ENCODE results near the gene ZMIZ1.

ZMIZ1 gene

DNA sequence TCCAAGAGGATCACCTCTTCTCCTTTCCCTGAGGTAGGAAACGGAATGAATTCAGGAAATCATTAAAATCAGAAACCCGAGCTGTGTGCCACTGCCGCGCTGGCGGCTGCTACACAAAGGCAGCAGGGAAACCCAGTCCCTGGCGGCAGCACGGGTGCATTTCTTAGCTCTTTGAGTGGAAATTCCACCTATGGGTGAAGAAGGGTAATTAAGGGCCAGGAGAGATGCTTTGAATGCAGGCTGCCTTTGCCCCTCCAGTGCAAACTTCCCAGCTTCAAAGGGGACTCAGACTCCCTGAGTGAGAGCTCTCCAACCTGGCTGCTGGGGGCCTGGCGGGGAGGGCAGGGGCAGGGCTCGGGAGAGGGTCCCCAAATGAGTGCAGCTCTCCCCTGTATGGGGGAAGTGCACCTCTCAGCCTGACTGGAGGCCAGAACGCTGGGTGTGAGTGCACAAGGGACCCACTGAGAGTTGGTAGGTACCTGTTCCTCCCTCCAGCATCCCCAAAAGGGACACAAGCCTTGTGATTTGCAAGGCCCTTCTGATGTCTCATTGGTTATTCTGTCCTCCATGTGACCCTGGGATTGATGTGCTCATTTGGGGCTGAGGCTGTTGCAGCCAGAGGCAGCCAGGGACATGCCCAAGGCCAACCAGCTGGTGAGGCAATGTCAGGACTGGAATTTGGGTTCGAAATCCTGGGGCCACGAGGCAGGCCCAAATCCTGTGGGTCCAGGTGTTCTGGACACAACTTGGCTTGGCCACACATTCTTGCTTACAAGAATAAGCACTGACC, 16.3 kb upstream of the ZMIZ1 start:
- peak in 1 of 2 experiments; percentile 37 for DNase-seq

DNA sequence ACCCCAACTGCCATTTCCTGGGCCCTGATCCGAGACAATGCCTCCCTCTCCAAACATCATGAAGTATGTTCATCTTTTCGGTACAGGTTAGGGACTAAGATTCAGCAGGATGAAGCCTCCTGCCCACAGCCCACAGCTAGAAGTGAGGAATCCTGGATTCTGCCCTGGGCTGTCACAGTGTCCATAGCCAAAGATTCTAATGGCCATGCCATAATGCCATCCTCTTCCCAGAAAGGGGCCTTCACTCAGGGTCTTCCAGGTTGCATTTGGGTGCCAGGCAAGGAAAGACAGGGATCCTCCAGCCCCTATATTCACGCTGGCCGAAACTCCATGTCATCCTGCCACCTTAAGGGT, 15.7 kb upstream of the ZMIZ1 start:
- no peak for DNase-seq

DNA sequence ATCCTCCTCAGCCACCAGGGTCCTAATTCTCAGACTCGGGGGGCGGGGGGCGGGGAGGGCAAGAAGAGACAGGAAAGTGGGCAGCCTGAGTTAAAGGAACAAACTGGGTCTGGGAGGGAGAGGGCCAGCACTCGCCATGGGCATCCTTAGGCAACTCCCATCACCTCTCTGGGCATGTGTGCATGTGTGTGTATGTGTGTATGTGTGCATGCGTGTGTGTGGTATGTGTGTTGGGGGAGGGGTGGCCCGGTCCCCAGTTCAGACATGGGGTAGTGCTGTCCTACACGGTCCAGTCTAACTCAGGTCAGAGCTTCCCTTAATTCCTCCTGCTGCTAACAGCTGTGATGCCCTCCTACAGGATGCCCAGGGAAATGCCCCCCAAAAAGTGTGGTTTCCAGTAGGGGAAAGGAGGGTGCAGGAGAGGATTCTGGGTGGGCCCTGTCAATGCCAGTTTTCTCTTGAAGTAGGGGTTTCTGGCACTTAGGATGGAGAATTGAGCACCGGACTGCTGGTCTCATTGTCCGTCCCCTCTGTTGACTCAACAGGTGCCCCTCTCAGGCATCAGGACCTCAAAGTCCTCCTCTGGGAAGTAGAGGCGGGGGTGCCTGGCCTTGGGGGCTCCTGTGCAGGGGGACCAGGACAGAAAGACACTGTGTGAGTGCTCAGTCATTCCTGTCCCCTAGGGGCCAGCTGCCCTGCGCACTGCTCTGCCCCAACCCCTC, 15.1 kb upstream of the ZMIZ1 start:
- DNase-seq: no peak

DNA sequence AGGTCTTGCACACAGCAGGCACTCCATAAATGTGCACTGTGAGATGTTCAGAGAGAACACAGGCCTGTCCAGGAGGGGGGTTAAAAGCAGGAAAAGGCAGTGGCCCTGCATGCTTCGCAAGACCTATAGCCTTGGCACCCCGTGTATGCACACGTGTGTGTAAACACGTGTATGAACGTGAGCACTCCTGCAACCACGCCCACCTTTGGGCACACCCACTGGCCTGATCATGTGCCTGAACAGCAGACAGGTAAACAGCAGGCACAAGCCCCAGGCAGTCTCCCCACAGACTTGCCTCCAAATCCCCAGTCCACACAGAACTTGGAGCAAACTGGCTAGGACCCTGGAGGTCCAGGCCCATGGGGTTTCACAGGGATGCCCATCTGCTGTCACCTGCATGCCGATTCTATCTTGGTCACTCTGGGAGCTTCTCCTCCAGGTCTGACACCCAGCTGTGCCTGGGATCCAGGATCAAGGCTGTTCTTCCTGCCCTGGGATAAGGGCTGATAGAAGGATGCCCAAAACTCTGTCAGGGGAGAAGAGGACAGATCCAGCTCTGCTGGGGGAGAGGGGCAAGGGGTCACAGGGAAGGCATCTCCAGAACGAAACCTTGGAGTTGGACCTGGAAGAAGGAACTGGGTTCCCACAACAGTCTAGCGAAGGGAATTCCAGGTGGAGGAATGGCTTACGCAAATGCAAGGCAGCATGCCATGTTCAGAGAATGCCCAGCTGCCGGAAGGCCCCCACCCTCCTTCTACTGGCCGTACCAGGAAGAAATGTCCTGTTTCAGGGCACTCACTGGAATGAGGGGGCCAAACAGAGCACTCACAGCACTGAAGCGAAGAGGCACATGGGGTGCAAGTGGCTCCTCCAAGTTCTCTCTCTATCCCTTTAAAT, 14.3 kb upstream of the ZMIZ1 start:
- DNase-seq: no peak

DNA sequence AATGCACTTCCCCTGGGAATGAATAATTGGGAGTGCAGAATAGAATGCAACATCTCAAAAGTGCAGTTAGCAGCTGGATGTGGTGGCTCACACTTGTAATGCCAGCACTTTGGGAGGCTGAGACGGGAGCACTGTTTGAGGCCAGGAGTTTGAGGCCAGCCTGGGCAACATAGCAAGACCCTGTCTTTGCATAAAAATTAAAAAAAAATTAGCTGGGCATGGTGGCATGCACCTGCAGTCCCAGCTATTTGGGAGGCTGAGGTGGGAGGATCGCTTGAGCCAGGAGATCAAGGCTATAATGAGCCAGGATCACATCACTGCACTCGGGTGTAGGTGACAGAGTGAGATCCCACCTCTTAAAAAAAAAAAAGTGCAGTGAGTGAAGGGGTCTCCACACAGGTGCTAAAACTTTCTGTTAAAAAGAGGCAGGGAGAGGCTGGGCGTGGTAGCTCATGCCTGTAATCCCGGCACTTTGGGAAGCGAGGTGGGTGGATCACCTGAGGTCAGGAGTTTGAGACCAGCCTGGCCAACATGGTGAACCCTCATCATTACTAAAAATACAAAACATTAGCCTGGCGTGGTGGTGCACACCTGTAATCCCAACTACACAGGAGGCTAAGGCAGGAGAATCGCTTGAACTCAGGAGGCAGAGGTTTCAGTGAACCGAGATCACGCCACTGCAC, 13.5 kb upstream of the ZMIZ1 start:
- DNase-seq: no peak

DNA sequence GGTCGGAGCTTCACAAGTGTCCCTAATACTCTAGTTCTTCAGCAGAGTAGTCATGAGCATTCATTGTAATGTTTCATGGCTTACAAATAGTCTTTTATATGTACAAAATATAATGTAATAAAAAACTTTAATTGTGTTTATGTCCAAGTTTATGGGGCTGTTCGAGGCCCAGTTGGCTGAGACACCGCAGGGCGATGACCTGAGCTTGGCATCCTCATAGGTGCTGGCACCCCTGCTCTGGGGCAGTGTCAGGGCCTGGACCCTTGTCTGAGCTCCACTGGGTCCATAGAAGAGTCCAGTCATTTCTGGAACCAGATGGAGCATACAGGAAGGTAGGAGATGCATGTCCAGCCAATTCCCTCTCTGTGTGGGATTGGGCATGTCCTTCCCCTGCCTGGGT, 12.9 kb upstream of the ZMIZ1 start:
- no peak for DNase-seq

DNA sequence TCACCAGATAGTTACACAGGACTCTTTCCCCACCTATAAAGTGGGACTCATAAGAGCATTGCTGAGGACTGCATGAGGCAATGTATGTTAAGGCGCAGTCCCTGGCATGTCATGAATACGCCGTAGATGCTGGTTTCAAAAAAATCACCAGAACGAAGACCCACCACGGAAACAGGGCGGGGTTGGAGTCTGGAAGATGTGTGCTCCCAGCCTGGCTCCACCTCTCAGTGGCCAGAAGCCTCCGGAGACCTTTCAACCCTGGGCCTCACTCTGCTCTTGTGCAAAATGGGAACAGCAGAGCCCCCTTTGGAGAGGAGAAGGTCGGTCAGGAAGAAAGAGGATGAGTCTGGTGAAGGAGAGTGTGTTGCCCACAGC, 12.4 kb upstream of the ZMIZ1 start:
- no peak for DNase-seq

DNA sequence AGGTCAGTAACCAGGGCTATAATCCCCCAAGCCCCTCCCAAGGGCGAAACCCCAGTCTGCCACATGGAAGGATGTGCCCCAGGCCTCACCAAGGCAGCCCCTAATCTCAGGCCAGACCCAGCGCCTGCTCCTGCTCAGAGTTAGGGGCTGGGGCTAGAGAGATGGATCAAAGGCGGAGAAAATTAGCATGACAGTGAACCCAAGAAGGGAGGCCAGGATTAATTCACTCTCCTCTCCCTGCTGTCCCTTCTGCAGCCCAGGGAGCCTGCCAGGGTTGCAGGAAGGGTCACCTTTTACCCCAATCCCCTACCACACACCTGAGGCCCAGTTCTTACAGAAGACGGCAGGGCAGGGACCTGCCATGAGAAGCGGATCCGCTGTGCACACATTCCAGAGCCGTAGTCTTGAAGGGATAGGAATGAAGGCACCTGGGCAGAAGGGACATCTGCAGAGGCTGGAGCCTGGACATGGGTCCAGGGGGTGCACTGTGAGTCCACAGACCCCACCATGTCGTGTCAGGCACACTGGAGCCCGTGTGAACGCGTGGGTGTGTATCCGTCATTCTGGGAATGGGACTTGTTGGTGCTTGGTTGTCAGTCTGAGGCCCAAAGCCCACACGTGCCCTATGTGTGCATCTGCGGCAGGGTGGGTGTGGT, 11.9 kb upstream of the ZMIZ1 start:
- DNase-seq: no peak

DNA sequence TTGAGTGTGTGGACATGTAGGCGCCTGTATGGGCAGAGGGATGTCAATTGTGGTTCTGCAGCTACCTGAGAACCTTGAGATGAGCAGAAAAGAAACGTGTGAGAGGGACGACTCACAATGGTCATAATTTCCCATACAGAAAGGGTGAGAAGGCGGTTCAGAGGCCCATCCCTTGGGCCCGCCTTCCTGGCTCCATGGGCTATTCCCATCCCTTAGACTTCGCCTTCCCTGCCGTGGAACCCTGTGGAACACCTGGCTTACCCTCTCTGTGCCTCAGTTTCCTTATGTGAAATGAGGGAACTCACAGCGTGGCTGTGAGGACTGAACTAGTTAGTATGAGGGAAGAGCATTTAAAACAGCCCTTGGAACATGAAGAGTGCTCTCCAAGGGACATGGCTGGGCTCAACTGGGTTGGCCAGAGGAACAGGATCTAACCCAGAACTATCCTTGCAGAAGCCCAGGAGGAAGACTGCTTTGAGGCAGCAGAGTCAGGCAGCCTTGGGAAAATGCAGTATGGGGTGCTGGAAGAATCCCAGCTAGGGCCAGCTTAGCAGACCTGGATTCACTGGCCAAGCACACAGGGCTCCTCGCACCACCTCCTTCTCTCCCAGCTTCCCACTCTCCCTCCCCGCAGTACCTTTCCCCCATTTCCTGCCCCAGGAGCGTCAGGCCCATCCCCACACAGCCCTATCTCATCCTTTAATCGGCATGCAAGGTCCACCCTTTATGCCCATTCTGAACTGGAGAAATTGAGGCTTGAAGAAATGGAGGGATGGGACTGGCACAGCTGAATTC, 11.1 kb upstream of the ZMIZ1 start:
- DNase-seq: no peak

DNA sequence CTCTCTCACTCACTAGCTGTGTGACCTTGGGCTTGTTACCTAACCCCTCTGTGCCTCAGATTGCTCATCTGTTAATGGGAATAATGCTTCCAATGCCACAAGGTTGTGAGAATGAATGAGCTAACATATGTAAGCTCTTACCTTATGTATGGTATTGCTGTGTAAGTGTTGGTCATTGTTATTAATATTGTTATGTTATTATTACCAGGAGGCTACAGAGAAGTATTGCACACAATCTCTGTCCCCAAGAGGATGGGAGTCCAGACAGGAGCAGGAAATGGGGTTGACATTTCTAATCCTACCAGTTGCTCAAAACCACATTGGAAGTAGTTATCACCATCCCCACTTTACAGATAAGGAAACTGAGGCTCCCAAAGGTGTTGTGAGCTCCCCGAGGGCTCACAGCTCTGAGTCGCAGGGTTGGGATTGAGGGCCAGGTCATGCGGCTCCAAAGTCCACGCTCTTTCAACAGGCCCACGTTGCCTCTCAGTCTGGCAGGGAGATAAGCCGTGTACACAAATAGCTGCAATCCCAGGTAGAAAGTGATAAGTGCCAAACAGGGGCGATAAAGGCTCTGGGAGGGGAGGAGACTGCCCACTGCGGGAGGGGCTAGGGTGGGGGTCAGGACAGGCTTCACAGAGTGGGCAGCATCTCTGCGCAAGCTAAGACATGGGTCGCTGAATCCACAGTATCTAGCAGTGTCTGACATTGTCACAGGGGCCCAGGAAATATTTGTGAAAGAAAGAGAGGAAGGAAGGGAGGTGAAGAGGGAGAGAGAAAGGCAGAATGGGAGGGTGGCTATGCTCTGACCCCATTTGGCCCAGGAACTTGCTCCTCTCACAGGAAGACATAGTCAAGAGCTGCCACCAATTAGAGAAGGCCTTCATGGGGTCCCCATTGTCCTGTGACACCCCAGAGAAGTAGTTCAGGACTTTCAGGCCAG, 9.6 kb upstream of the ZMIZ1 start:
- DNase-seq: no peak

DNA sequence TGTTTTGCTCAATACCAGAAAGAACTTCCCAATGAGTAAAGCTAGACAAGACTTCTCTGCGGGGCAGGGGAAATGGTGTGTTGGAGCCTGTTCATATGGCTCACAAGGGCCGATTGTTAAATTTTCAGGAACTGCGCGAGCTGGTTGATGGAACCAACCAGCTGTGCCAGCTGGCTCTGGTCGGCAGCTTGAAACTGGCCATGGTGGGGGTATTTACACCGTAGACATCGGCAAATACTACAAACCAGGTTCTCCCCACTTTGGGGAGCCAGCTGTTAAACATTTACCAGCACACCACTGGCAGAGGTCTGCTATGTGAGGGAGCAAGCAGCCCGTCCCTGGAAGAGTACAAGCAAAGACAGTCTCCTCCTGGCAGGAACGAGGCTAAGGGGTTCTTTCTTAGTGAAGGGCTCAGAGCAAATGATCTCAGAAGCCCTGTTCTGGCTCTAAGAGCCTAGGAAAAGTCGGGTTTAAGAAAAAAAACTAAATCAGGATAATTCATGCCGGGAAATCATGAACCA, 8.8 kb upstream of the ZMIZ1 start:
- DNase-seq: no peak

DNA sequence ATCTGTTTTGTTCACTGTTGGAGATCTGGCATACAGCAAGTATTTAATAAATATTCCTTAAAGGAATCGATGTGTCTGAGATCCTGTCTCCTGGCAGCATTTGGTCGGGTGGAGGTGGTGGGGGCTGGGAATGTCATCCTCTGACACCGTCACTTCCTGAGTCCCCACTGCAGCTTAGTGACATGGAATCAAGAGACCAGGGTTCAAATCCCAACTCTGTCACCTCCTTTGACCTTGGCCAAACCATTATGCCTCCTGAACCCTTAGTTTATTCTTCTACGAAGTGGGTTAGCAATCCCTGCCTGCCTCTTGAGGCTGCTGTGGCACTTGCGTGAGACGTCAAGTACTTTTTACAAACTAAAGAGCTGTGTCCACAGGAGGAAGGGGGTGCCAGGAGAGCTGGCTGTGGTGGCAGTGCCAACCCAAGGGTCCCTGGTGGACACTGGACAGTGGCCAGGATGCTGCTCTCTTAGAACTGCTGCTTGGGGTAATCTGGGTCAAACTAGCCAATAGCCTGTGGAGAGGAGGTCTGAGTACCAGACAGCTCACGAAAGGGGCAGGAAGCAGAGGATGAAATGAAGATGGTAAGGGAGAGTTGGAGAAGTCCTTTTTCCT, 8.0 kb upstream of the ZMIZ1 start:
- DNase-seq: no peak

DNA sequence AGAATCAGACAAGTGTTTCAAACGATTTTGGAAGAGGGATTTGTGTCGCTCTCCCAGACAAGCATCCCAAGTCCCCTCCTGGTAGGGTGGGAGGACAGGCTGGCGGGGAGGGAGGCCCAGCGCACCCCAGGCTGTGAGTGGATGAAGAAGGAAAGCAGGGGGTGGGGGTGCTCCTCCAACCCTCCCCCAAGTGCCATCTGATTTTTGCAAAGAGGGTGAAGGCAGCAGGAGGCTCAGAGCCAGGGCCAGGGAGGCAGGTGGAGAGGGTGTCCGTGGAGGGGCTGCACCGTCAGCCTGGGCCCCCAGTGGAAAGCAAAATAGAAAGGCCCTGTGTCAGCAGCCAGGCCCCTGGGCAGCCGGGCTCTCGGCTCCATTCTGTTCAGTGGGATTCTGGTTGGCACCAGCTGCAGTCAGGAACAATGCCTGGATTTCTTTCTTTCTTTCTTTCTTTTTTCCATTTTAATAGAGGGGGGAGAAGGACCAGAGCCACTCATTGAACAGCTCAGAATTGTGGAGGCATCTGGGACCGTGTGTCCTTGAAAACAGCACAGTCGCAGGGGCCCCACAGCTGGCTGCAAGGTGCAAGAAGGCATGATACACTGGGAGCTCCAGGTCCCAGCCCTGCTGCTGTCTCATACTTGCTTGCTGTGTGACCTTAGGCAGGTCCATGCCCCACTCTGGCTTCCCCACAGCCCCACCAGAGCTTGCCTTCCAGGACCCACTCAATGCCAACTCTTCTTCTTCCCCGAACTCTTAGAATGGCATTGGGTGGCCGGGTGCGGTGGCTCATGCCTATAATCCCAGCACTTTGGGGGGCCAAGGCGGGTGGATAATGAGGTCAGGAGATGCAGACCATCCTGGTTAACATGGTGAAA, 7.1 kb upstream of the ZMIZ1 start:
- no peak for DNase-seq

DNA sequence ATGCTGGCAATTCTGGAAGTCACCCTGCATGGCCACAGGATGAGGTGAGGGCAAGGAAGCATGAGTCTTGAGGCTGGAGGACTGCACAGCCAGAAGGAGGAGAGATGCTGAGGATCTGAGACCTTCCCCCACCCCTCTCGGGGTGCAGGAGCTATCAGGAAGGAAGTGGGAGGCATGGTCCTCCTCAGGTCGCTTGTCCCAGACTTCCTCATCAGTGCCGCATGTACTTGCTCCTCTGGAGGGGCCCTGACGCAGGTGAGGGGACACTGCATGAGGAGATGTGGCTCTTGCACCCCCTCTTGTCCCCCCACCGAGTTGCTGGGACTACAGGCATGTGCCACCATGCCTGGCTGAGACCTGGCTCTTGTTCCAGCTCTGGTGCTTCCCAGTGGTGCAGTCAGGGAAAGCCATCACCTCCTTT, 5.7 kb upstream of the ZMIZ1 start:
- no peak for DNase-seq

DNA sequence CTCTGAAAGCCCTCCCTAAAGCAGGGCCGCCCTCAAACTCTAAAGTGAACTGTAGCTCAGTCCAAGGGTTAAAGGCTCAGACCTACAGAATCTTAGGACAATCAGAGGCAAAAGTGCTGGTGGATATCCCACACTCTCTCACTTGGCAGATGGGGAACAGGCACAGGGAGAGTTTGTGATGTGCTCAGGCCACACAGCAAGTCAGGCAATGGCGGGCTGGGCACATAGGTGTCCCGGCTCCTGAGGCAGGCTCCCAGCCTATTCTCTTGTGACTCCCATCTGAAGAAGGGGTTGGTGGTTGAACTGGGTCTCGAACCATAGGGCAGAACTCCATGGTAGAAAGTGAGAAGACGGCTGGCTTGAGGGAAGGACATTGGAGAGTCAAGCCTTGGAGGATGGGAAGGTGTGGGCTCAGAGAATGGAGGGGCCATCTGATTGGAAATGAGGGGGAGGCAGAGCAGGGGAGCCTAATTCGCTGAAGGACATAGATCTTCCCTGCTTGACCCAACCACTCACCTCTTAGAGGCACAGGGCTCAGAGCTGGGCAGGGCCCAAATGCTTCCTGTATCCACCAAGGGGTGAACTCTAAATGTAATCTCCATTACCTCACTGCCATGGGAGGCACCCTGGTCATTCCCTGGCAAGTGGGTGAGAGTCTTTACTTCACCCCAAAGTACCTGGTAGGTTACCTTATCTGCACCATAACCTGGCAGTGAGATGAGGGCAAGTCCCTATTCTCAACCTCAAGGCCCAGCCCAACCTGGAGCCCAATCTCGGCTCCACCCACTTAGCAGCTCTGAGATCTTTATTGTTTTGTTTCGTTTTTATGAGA, 4.9 kb upstream of the ZMIZ1 start:
- DNase-seq: no peak

DNA sequence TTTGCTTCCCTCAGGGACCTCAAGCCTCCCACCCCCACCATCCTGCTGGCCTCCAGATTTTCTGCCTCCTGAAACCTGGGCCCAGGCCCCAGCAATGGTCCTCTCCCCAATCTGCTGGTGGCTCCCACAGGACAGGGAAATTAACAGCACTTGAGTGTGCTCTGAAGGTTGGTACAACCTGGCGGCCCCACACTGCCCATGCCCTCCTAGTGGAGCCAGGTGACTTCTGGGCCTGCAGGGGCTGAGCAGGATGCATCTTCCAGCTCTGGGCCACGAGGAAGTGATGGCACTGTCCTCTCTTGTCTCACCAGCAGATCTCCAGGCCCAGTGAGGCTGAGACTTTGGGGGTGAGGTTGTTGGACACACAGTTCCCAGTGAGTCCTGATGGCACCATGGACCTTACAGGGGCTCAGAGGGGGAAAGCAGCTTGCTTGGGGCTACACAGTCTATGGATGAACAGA, 3.6 kb upstream of the ZMIZ1 start:
- DNase-seq: no peak

DNA sequence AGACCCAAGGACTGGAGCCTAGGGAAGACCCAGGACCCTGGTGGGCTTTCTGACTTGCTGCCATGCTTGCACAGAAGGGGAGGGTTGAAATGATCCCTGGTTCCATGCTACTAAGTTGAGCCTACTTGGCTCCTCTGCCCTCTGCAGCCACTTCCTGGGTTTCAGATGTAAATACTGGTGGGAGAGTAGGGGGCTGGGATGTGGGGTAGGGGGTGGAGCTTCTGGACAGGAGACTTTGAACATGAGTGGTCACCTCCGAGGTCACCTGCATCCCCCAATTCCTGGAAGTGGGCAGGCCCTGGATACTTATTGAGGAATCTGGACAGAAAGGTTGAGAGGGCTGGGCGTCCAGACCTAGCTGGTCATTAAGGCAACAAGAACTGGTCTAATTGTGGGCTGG, 2.9 kb upstream of the ZMIZ1 start:
- no peak for DNase-seq

Measured in activated T-cell treated with anti-CD3 and anti-CD28 coated beads, Interleukin-2, amount 50 U/mL, for 48 hours (primary cell).